ENCODE data around the gene UGGT2.
"Not testable (repeated sequence)": the region's sequence is repeated elsewhere in the genome, so short reads cannot be mapped to it uniquely, and the experiment has no call there.

UGGT2 gene

DNA sequence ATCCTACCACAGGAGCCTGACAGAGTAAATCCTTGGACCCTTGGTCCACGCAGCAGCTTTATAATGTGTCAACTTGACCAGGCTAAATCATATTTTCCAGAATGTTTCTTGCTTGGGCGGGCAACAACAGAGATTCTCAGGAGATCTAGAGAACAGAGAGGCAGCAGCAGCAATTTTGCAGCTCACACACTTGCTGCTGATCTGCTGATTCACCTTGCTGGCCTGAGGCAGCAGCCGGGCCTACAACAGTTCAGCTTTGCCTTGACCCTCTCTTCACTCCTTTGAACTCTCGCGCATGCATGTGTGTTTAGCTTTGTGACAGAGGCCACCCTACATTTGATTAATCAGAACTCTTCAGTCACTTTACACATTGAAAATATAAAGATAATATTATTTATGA is 159.3 kb downstream of the UGGT2 start:
- DNase-seq, result no peak

GRCh38 chr13:95882121-95882520 is 171.1 kb downstream of the UGGT2 start:
- DNase-seq, result no peak

DNA sequence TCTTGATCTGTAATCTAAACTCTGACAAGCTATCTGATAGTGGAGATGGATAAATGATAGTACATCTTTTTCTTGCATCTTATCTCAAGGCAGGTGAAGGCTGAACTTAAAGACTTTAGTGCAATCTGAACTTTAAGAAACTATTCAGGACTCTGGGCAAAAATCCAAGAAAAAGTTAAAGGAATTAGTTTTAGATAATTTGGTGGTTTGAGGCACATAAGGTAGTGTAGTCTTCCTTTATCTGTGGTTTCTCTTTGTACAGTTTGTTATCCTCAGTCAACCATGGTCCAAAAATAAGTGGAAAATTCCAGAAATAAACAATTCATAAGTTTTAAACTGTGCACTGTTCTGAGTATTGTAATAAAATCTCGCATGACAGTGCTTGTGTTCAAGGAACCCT is 172.9 kb downstream of the UGGT2 start:
- DNase-seq, result no peak

- DNase-seq, result no peak
These were observed 178.9 kb downstream of the UGGT2 start for GRCh38 chr13:95874286-95874685.

GRCh38 chr13:95870421-95870820 is 182.8 kb downstream of the UGGT2 start:
- no peak for DNase-seq

- no peak for DNase-seq
These were observed 188.1 kb downstream of the UGGT2 start for GRCh38 chr13:95865080-95865615.

DNA sequence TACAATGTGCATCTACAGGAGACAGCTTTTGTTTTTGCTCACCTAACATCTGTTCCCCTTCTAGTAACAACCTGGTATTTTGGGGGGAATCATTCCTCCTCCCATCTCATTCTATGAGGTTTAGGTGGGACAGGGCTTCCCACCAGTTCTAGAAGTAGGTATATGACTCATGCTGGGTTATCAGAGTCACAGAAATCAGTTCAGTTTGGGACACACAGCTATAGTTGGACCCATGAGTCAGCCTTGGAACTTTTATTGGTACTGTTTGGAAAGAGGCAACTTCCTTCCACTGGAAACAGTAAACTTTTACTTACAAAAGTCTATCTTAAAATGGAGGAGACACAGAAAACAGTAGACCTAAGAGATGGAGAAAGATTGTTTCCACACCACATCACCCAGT is 190.8 kb downstream of the UGGT2 start:
- DNase-seq, result no peak

DNA sequence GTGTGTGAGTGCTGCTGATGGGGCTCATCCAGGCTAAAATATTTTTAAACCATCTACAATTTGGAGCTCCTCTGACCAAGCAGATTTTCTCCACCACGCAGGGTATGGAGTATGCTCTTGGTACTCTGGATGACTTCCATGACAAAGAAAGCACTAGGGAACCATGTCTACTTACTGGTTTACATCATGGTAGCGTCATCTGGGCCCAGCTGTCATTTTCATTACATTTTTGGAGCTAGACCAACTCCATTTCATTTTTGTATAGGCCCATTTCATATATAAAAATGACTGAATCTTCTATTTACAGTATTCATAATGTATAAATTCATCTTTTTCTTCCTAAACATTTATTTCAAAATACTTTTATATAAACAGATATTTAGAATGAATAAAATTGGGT is 191.9 kb downstream of the UGGT2 start:
- no peak for DNase-seq

DNA sequence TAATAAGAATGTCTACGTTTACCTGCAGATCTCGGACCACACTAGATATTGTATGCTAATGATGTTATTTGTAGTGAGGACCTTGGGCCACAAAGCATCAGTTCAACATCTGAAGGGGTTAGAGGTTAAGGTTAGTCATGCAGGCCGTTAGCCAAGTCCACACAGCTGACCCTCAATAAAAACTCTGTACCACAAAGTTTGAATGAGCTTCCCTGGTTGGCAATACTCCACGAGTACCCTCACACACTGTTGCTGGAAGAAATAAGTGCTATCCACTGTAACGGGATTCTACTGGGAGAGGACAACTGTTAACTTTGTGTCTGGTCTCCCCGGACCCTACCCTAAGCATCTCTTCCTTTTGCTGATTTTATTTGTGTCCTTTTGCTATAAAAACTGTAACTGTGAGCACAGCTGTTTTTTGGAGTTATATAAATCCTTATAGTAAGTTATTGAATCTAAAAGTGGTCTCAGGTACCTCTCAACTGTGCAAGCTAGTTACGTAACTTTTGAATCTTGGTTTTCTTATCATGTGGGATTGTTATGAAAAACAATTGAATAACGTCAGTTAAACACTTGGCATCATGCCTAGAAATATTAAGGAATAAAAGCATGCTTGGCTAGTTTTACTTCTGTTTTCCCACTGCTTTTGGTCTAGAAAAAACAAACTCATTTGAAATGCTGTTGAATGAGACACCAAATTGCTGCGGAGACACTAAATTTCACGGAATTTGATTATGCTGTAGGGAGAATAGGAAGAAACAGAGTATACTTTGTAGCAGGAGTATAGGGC is 194.7 kb downstream of the UGGT2 start:
- no peak for DNase-seq

DNA sequence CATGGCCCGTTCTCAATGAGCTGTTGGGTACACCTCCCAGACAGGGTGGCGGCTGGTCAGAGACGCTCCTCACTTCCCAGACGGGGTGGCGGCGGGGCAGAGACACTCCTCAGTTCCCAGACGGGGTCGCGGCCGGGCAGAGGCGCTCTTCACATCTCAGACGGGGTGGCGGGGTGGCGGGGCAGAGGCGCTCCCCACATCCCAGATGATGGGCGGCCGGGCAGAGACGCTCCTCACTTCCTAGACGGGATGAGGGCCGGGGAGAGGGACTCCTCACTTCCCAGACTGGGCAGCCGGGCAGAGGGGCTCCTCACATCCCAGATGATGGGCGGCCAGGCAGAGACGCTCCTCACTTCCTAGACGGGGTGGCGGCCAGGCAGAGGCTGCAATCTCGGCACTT is 207.5 kb downstream of the UGGT2 start:
- DNase-seq, result not testable (repeated sequence)

DNA sequence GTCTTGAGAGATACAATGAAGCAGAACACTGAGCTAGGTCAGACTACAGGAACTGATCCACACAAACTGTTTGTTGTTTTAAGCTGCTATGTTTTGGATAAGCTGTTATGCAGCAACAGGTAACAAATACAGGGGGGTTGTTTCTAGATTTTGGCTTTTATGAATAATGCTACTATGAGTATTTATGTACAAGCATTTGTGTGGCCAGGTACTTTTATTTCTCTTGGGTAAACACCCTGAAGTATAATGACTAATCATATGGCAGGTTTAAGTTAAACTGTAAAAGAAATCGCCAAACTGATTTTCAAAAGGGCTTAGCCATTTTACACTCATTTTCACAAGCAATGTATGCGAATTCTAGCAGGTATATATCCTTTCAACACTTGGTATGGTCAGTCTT is 210.3 kb downstream of the UGGT2 start:
- DNase-seq, result no peak

GRCh38 chr13:95841894-95842293 is 211.3 kb downstream of the UGGT2 start:
- no peak for DNase-seq

- DNase-seq, result peak; percentile 81
These were observed 219.0 kb downstream of the UGGT2 start for GRCh38 chr13:95834134-95834765.

DNA sequence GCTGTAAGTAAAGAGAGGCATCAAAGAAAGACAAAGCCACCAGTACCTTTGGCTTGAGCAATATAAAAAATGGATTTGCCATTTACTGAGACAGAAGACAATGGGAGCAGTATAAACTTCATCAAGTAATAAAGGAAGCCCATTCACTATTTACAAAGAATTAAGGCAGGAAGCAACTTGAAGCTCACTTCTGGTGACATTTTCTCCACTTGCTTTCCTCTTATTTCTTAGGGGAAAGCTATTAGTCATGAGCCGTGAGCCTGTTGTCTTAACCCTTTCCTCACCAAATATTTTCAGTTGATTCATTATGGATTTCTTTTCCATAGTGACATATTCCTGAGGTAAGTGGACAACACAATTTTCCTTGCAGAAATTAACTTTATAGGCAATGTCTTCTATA is 219.5 kb downstream of the UGGT2 start:
- no peak for DNase-seq

- DNase-seq, result no peak
These were observed 220.1 kb downstream of the UGGT2 start for GRCh38 chr13:95833126-95833525.

GRCh38 chr13:95822303-95822702 is 230.9 kb downstream of the UGGT2 start:
- DNase-seq, result no peak

- DNase-seq, result no peak
These were observed 238.7 kb downstream of the UGGT2 start for GRCh38 chr13:95814495-95814894.

DNA sequence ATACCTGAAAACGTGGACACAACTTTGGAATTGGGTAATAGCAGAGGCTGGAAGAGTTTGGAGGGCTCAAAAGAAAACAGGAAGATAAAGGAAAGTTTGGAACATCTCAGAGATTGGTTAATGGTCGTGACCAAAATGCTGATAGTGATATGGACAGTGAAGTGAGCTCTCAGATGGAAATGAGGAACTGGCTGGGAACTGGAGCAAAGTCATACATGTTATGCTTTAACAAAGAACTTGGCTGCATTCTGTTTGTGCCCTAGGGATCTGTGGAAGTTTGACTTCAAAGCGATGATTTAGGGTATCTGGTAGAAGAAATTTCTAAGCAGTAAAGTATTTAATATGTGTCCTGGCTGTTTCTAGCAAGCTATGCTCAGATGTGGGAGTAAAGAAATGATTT is 240.1 kb downstream of the UGGT2 start:
- no peak for DNase-seq

DNA sequence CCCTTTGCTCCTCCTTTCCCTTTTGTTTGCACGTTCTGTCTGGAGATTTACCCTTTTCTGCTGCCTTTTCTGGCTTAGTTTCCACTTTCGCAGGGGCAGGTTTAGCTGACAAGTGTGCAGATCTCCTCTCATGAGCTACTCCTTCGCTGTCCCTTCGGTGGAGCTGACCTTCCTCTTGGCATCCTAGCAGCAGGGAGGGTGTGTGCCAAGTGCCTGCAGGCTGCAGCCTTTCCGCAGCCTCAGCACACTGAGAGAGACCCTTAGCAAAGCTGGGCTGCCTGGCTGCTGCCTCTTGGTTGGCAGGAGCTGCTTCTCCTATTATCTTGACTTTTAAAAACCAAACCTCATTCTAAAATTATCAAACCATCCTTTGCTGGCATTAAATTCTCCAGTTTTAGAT is 243.8 kb downstream of the UGGT2 start:
- no peak for DNase-seq

GRCh38 chr13:95805921-95806320 is 247.3 kb downstream of the UGGT2 start:
- no peak for DNase-seq

DNA sequence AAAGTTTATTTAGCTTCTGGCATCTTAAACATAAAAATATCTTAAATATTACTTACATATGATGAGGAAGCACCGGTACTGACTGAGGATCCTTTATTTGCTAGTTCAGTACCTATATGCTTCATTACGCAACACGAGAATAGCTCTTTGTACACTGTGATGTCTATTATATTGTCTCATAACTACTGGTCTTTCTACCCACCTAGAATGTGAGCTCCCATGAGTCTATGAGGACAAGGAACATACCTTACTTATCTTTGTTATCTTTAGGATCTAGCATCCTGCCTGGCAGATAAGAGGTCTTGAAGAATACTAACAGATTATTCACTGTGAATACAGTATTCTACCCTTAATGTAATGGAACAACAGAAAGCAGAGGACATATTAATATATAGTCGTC is 251.4 kb downstream of the UGGT2 start:
- DNase-seq, result no peak

- no peak for DNase-seq
These were observed 252.8 kb downstream of the UGGT2 start for GRCh38 chr13:95800436-95800835.

DNA sequence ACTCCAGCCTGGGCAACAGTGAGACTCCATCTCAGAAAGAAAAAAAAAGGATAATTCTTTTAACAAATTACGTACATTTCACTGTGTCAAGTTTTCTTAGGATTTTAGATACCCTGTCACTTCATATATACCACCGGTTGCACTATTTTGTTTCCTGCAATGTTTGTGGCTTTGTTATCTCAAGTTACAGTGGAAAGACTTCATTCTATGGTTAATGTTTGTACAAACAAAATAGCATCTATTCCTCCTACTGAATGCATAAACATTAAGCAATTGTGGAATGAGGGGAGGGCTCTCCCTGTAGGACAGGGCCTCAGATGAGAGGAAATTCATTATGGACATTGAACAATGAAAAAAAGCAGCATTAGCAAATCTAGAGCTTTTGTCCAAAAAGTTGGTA is 256.2 kb downstream of the UGGT2 start:
- DNase-seq, result no peak

GRCh38 chr13:95793781-95794180 is 259.4 kb downstream of the UGGT2 start:
- no peak for DNase-seq

All from right forelimb (tissue), 1 donor.